ENCODE results near the gene UBE2V1. TPM values are rescaled to one million over a fixed set of nuclear protein-coding genes. Genes with fewer than 3 reads are reported as not detected.
"Not testable (repeated sequence)": the region's sequence is repeated elsewhere in the genome, so short reads cannot be mapped to it uniquely, and the experiment has no call there.

The UBE2V1 gene
- total RNA-seq, 2 donors from 2014 or later: 152 to 221 TPM

DNA sequence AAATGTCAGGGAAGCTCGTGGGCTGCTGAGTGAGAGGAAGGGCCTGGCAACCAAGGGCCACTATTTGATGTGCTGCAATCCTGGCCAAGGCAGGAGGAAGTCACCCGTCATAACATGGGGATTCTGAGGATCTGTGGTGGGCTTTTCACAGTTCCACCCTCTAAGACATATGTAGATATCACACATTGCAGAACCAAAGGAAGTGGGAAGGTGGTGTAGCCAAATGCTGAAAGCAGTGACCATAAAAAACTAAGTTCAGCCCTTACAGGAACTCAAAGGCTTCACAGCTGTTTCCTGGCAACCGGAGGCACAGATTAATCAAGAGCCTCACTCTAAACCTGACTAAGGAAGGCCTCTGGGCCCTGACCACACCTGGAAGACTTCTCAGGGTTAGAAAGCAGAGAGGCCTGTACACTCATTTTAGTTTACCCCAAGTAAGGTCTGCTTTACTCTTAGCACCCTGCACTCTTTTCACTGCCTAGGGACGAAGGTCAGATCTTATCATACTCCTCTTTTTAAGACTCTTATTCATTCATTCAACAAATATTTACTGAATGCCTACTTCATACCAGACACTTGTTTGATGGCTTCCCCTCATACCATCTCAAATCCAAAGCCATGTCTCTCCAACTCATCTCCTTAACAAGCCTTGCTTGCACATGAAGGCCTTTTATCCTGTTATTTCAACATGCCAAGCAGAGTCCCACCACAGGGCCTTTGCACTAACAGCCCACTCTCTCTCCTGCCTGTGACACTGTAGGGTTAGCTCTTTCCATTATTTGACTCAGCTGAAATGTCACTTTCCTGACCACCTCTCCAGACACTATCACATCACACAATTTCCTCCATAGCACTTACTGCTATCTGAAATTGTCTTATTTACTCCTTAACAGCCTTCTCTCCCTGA is 2.6 kb downstream of the UBE2V1 start:
- peaks cover 28 to 31% of the 10 kb centered on the region in 2 donors for H3K36me3 Mint-ChIP-seq

DNA sequence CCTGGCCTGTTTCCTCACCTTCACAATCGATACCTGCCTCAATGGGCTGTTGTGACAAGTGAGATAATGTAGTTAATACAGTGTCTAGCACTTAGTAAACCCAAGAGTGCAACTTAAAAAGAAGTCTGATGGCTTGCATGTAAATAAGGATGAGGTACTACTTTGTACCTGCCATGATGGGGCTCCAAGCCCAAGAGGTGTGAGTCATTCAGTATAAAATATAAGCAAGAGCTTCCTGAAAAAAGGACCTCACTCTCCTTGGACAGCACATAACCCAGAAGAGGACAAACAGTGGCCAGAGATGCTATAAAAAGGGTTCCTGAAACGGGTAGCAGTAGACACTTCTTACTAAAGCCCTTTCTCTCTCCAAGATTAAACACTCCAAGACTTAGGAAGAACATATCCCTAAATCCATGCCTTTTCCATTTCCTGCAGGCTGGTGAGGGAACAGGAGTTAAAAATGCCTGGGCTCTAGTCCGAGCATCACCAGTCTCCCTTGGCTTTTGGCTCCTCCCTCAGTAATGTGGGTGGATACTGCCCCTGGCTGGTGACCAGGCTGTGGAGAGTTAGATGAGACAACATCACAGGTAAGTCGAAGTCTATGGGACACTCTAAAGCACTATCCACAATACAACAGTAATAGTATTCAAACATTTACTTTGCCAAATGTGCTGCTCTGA is 4.3 kb downstream of the UBE2V1 start:
- no peaks in the 10 kb centered on the region for H3K9me3 Mint-ChIP-seq
- peak overlapping the region; percentile 22 to 92 for H3K27ac Mint-ChIP-seq
- DNase-seq (ENCODE audit: low spot score in 2 of 2) (no peak), ATAC-seq (no peak)
- H3K36me3 Mint-ChIP-seq: peaks cover 26 to 31% of the 10 kb centered on the region in 2 donors

More for the DNA sequence above, 2.6 kb downstream of the UBE2V1 start:
- no peaks in the 10 kb centered on the region for H3K9me3 Mint-ChIP-seq
- ATAC-seq (peak; percentile 67 to 68), DNase-seq (ENCODE audit: low spot score in 2 of 2) (peak in 1 of 2 donors; percentile 46)
- peak overlapping the region; percentile 92 to 99 for H3K27ac Mint-ChIP-seq

DNA sequence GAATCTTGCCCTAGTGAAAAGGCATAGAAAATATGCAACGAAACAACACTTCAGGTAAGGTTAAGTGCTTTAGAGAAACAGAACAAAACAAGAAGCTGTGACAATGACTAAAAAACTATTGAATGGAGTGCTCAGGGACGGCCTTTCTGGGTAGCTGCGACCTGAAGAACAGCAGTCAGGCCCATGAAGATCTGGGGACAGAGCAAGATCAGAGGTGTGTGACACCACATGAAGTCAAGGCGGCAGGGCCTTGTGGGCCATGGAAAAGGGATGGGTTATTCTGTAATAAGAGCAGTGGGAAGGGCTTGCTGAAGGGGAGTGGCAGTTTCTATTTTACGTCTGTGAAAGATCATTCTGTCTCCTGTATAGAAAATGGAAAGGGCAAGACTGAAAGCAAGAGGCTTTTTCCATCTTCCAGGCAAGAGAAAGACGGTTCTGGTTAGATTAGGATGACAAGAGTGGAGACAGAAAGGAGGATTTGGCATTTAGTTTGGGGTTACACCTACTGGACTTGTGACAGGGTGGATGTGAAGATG is 5.1 kb downstream of the UBE2V1 start:
- peaks cover 19 to 34% of the 10 kb centered on the region in 2 donors for H3K36me3 Mint-ChIP-seq
- ATAC-seq (no peak), DNase-seq (ENCODE audit: low spot score in 2 of 2) (no peak)
- H3K27ac Mint-ChIP-seq: peak overlapping the region; percentile 50 to 92
- H3K9me3 Mint-ChIP-seq: no peaks in the 10 kb centered on the region

DNA sequence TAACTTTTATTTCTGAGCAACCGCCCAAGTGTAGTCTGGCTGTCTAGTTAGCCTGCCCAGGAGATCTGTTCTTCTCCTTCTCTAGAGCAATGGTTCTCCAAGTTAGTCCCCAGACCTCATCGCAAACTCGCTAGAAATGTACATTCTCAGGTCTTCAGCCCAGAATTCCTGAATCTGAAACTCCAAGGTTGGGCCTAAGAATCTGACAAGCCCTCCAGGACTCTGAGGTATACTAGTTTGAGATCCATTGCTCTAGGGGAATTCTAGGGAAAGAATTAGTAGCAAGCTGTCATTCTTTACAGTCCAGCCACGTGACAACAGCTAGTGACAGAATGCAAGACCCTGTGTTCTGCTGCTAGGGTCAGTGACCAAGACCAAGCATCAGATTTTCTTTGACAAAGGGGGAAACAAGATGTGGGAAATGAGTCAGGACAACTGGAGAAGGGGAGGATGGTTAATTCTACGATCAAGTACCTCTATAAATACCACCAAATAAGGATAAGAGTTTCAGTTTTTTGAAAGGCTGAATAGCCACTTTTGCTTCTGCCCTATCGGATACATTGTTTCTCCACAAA is 5.8 kb downstream of the UBE2V1 start:
- H3K27ac Mint-ChIP-seq: peak overlapping the region in 1 of 2 donors; percentile 92
- ATAC-seq (no peak), DNase-seq (ENCODE audit: low spot score in 2 of 2) (no peak)
- no peaks in the 10 kb centered on the region for H3K9me3 Mint-ChIP-seq
- H3K36me3 Mint-ChIP-seq: peaks cover 14 to 34% of the 10 kb centered on the region in 2 donors

DNA sequence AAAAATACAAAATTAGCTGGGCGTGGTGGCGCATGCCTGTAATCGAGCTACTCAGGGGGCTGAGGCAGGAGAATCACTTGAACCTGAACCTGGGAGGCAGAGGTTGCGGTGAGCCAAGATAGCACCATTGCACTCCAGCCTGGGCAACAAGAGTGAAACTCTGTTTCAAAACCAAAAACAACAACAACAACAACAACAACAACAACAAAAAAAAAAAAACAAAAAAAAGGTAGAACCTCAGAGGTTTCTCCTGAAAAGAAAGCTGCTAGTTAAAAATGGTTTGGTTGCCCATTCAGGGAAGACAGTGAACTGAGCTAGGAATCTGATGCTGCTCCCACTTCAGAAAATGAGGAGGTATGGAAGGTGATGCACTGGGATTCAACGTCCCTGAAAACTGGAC is 6.3 kb downstream of the UBE2V1 start:
- DNase-seq (ENCODE audit: low spot score in 2 of 2); H3K27ac Mint-ChIP-seq; ATAC-seq; H3K9me3 Mint-ChIP-seq: not testable (repeated sequence)
- peaks cover 9 to 33% of the 10 kb centered on the region in 2 donors for H3K36me3 Mint-ChIP-seq

GRCh38 chr20:50103464-50104107 is 9.4 kb downstream of the UBE2V1 start:
- Mint-ChIP-seq H3K36me3 (peaks cover 2 to 20% of the 10 kb centered on the region in 2 donors), H3K27ac (peak overlapping the region in 1 of 2 donors; percentile 1)
- H3K9me3 Mint-ChIP-seq: not testable (repeated sequence)
- DNase-seq (ENCODE audit: low spot score in 2 of 2) (peak in 1 of 2 donors; percentile 33), ATAC-seq (peak; percentile 88 to 90)

- not testable (repeated sequence) for H3K9me3 Mint-ChIP-seq; H3K27ac Mint-ChIP-seq; ATAC-seq; DNase-seq (ENCODE audit: low spot score in 2 of 2)
- H3K36me3 Mint-ChIP-seq: peaks cover 0 to 15% of the 10 kb centered on the region in 2 donors
These were observed 10.4 kb downstream of the UBE2V1 start for GRCh38 chr20:50102551-50102950.

- Mint-ChIP-seq H3K9me3 (no peaks in the 10 kb centered on the region), H3K27ac (peak overlapping the region in 1 of 2 donors; percentile 73), H3K36me3 (peaks cover 0 to 15% of the 10 kb centered on the region in 2 donors)
- ATAC-seq (no peak), DNase-seq (ENCODE audit: low spot score in 2 of 2) (no peak)
These were observed 11.1 kb downstream of the UBE2V1 start for GRCh38 chr20:50101887-50102286.

DNA sequence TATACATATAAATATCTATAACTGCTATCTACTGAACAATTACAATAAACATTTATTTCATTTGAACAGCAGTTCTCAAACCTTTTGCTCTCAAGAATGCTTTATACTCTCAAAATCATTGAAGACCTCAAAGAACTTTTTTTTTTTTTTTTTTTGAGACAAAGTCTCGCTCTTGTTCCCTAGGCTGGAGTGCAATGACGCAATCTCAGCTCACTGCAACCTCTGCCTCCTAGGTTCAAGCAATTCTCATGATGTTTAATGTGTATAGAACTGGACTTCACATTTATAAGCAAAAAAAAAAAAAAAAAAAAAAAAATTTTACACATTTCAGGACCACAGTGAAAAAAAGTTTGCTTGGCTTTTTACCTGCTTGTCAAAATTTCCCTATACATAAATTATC is 11.7 kb downstream of the UBE2V1 start:
- Mint-ChIP-seq H3K36me3 (peaks cover 0 to 15% of the 10 kb centered on the region in 2 donors), H3K9me3 (no peaks in the 10 kb centered on the region), H3K27ac (no peak overlapping the region)
- DNase-seq (ENCODE audit: low spot score in 2 of 2) (no peak), ATAC-seq (no peak)

DNA sequence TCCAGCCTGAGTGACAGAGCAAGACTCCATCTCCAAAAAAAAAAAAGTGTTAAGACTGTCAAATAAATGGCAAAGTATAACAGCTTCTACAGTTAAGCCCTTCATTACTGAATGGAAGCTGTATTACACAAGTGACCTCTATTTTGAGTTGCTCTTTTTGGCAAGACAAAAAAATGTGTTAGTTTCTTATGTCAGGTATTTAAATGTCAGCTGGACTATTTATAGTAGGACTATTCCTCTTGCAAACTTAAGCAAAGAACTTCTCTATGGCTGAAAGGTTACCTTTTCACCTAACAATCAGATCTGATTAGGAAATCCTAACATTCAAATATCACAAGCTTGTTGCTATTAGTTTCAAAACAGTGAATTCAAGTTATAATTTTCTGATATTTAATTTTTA is 12.4 kb downstream of the UBE2V1 start:
- DNase-seq (ENCODE audit: low spot score in 2 of 2): no peak
- H3K36me3 Mint-ChIP-seq: peaks cover 0 to 16% of the 10 kb centered on the region in 2 donors
- no peaks in the 10 kb centered on the region for H3K9me3 Mint-ChIP-seq
- ATAC-seq: no peak
- H3K27ac Mint-ChIP-seq: no peak overlapping the region

DNA sequence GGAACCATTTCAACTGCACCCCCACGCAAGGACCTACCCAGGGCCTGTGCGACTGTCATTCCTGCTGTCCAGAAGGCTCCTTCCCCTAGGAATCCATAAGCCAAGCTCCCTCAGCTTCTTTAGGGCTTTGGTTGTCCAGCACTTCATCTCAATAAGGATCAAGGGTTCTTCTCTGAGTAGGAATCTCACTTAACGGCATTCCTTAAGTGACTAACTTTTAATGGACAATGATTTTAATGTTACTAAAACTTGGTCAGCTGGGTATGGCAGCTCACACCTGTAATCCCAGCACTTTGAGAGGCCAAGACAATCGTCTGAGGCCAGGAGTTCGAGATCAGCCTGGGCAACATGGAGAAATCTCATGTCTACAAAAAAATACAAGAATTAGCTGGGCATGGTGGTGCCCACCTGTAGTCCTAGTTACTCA is 13.4 kb downstream of the UBE2V1 start:
- H3K27ac Mint-ChIP-seq: peak overlapping the region in 1 of 2 donors; percentile 55
- DNase-seq (ENCODE audit: low spot score in 2 of 2) (no peak), ATAC-seq (no peak)
- H3K36me3 Mint-ChIP-seq: peaks cover 0 to 24% of the 10 kb centered on the region in 2 donors
- no peaks in the 10 kb centered on the region for H3K9me3 Mint-ChIP-seq

DNA sequence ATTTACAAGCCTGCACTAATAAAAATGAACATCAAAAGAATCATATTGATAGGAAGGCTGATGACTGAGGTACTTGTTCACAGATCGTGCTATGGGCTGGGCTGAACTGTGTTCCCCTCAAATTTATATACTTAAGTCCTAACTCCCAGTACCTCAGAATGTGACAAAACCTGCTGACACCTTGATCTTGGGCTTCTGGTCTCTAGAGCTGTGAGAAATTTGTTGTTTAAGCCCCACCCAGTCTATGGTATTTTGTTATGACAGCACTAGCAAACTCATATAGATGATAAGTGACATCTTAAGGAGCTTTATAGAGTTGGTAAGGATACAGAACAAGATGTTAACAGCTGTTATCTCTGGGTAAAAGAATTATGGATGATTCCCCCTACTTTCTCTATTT is 13.8 kb downstream of the UBE2V1 start:
- Mint-ChIP-seq H3K9me3 (no peaks in the 10 kb centered on the region), H3K36me3 (peaks cover 0 to 24% of the 10 kb centered on the region in 2 donors), H3K27ac (peak overlapping the region in 1 of 2 donors; percentile 55)
- no peak for ATAC-seq
- DNase-seq (ENCODE audit: low spot score in 2 of 2): no peak

- no peak for DNase-seq (ENCODE audit: low spot score in 2 of 2)
- no peaks in the 10 kb centered on the region for H3K9me3 Mint-ChIP-seq
- peaks cover 0 to 24% of the 10 kb centered on the region in 2 donors for H3K36me3 Mint-ChIP-seq
- no peak for ATAC-seq
- H3K27ac Mint-ChIP-seq: peak overlapping the region; percentile 1 to 78
These were observed 14.7 kb downstream of the UBE2V1 start for GRCh38 chr20:50098259-50098658.

DNA sequence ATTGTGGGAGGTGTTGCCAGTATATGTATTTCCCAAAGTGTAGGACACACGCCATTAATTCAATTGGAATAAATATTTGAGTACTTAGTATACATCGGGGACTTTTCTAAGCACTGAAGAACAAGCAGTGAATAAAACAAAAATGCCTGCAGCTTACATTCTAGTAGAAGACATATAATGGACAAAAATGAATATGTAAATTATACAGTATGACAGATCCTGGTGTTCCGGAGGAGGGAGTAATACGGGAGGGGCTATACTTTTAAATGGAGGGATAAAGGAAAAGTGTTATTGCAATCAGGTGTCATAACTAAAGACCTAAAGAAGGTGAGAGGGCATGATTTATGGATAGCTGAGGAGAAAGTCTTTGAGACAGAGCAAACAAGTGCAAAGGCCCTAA is 15.1 kb downstream of the UBE2V1 start:
- Mint-ChIP-seq H3K9me3 (no peaks in the 10 kb centered on the region), H3K36me3 (peaks cover 0 to 21% of the 10 kb centered on the region in 2 donors), H3K27ac (peak overlapping the region; percentile 1 to 78)
- DNase-seq (ENCODE audit: low spot score in 2 of 2) (no peak), ATAC-seq (no peak)

GRCh38 chr20:50096237-50096636 is 16.7 kb downstream of the UBE2V1 start:
- Mint-ChIP-seq H3K36me3 (peaks cover 0 to 10% of the 10 kb centered on the region in 2 donors), H3K27ac (peak overlapping the region in 1 of 2 donors; percentile 72), H3K9me3 (no peaks in the 10 kb centered on the region)
- ATAC-seq: no peak
- DNase-seq (ENCODE audit: low spot score in 2 of 2): no peak

DNA sequence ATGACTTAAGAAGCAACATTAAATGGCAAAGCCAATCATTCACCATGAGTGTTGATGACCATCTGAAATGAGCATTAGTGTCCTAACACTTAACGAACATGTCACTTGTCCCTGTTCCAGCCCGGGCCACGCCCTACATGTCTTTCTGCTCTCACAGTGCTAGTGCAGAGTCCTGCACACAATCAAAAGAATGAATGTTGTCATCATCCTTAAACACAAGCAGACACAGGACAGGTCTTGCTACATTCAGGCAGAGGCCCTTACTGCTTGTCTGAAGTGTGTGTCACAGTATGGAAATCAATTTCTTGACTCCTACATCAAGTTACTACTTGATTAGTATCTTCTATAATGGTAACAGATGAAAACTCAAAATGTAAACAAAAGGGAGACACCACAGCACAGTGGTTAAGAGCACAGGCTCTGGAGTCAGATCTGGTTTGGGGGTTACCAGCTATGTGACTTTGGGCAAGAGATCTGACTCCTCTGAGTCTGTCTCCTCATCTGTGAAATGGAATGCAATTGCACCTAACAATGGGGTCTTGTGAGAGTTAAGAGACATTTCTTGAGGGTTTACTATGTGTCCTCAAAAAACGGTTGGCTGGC is 17.4 kb downstream of the UBE2V1 start:
- DNase-seq (ENCODE audit: low spot score in 2 of 2): no peak
- Mint-ChIP-seq H3K27ac (no peak overlapping the region), H3K9me3 (no peaks in the 10 kb centered on the region), H3K36me3 (peaks cover 0 to 10% of the 10 kb centered on the region in 2 donors)
- ATAC-seq: peak in 1 of 2 donors; percentile 41
